Neural cell (in vitro differentiated cells): ENCODE measurements around the gene SMG9. TPM values are rescaled to one million over a fixed set of nuclear protein-coding genes. Genes with fewer than 3 reads are reported as not detected.
"Not testable (repeated sequence)": the region's sequence is repeated elsewhere in the genome, so short reads cannot be mapped to it uniquely, and the experiment has no call there.

Source experiments
- H2AFZ ChIP-seq: fragments of 200-600, 300-800 bp; sonication (generic), shearing (Covaris generic); 2 replicates; pipeline ENCODE4 v1.6.0; 2014; ENCODE audit warnings: low read depth, mild to moderate bottlenecking, antibody characterized with exemption, low read length, moderate library complexity
- H3F3A ChIP-seq: fragments of 200-600 bp; shearing (Covaris generic); 2 replicates; pipeline ENCODE4 v1.6.1; 2016; ENCODE audit warnings: mild to moderate bottlenecking, moderate library complexity, mixed read lengths, antibody characterized with exemption, low read length; ENCODE audit not compliant: insufficient read depth, poor library complexity, severe bottlenecking
- H3K27ac ChIP-seq: fragments of 200-600, 300-800 bp; sonication (generic), shearing (Covaris generic); 2 replicates; pipeline ENCODE4 v1.5.1; 2014; ENCODE audit warnings: mild to moderate bottlenecking, low read length, moderate library complexity
- H3K27me3 ChIP-seq: fragments of 300-800, 200-600 bp; sonication (generic), shearing (Covaris generic); 2 replicates; pipeline ENCODE4 v1.6.0; 2014; ENCODE audit warnings: mild to moderate bottlenecking, low read depth, low read length, moderate library complexity; ENCODE audit not compliant: insufficient read depth
- H3K36me3 ChIP-seq: fragments of 300-800, 200-600 bp; sonication (generic), shearing (Covaris generic); 2 replicates; pipeline ENCODE4 v1.5.1; 2014; ENCODE audit warnings: mild to moderate bottlenecking, antibody characterized with exemption, low read length, moderate library complexity; ENCODE audit not compliant: insufficient read depth
- H3K4me2 ChIP-seq: fragments of 300-800, 200-600 bp; sonication (generic), shearing (Covaris generic); 2 replicates; pipeline ENCODE4 v1.6.0; 2014; ENCODE audit warnings: mild to moderate bottlenecking, low read length
- H3K4me3 ChIP-seq: fragments of 300-800, 200-600 bp; sonication (generic), shearing (Covaris generic); 2 replicates; pipeline ENCODE4 v1.5.1; 2014; ENCODE audit warnings: mild to moderate bottlenecking, low read length, moderate library complexity
- H3K79me2 ChIP-seq: fragments of 200-600 bp; shearing (Covaris generic); replicated peaks from 2 replicates; pipeline ENCODE4 v1.6.0; 2014; ENCODE audit warnings: mild to moderate bottlenecking, low read length, moderate library complexity; ENCODE audit not compliant: insufficient read depth
- H3K9ac ChIP-seq: fragments of 300-800, 200-600 bp; sonication (generic), shearing (Covaris generic); 2 replicates; pipeline ENCODE4 v1.6.1; 2016; ENCODE audit warnings: mild to moderate bottlenecking, low read length, mixed read lengths
- H3K9me2 ChIP-seq: fragments of 200-600 bp; shearing (Covaris generic); 2 replicates; pipeline ENCODE4 v1.6.1; 2016; ENCODE audit warnings: mild to moderate bottlenecking, low read length, mixed read lengths; ENCODE audit not compliant: insufficient read depth
- H3K9me3 ChIP-seq: fragments of 200-600, 300-800 bp; sonication (generic), shearing (Covaris generic); 2 replicates; pipeline ENCODE4 v1.6.1; 2016; ENCODE audit warnings: mild to moderate bottlenecking, mixed run types, low read length, moderate library complexity, mixed read lengths
- H4K20me1 ChIP-seq: fragments of 200-600 bp; shearing (Covaris generic); 2 replicates; pipeline ENCODE4 v1.6.1; 2016; ENCODE audit warnings: mild to moderate bottlenecking, mixed run types; ENCODE audit not compliant: insufficient read depth
- EZH2 ChIP-seq: fragments of 200-600, 300-800 bp; shearing (Covaris generic), sonication (generic); IDR thresholded peaks from 2 replicates; pipeline ENCODE4 v1.6.1; 2014; ENCODE audit warnings: antibody characterized with exemption, low read length, borderline replicate concordance, mild to moderate bottlenecking; ENCODE audit not compliant: insufficient read depth, poor library complexity, severe bottlenecking
- MXI1 ChIP-seq: fragments of 450-650 bp; conservative IDR thresholded peaks from 2 replicates; pipeline ENCODE4 v1.6.1; 2014; ENCODE audit warnings: antibody characterized with exemption, mild to moderate bottlenecking; ENCODE audit not compliant: poor library complexity, severe bottlenecking
- POLR2AphosphoS5 ChIP-seq: IDR thresholded peaks from 2 replicates; pipeline ENCODE4 v1.6.1; 2012
- RAD21 ChIP-seq: fragments of 450-650 bp; conservative IDR thresholded peaks from 2 replicates; pipeline ENCODE4 v1.6.1; 2014; ENCODE audit warnings: antibody characterized with exemption, mild to moderate bottlenecking, moderate library complexity
- SMC3 ChIP-seq: fragments of 450-650 bp; conservative IDR thresholded peaks from 2 replicates; pipeline ENCODE4 v1.6.1; 2014; ENCODE audit warnings: antibody characterized with exemption, mild to moderate bottlenecking, moderate library complexity; ENCODE audit not compliant: poor library complexity
- polyA plus RNA-seq: library from polyadenylated mRNA; depleted of rRNA; stranded (reverse); fragments of >200 nt; gene quantifications from 2 replicates; pipeline ENCODE4 v1.2.3, GENCODE V29; 2014
- TF ChIP-seq, protein P1 (sequence below): fragments of 450-650 bp; IDR thresholded peaks from 2 replicates; pipeline ENCODE4 v1.5.1; 2014; ENCODE audit warnings: antibody characterized with exemption, mild to moderate bottlenecking, moderate library complexity; ENCODE audit not compliant: poor library complexity, severe bottlenecking
- TF ChIP-seq, protein P2 (sequence below): IDR thresholded peaks from 2 replicates; pipeline ENCODE4 v1.6.1; 2012; ENCODE audit warnings: borderline replicate concordance

SMG9 gene
- polyA plus RNA-seq, 1 donor from 2014 or later: 33.0 TPM

DNA sequence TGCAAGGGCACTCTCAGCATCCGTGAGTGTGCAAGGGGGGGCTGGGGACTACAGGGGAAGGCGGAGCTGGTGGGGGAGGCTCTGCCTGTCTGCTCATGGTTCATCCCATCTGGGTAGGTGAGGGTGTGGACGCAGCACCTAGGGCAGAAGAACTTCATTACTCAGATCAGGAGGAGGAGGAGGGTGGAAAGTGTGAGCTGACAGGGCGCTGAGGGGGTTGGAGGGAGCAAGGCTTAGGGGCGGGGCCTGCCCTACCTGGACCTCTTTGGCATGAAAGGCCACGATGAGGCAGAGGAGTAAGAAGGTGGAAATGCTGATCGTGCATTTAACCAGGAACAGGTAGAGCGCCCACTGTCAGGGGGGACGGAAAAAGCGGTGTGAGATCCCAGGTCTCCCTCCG is 21.5 kb upstream of the SMG9 start:
- H3K4me2 ChIP-seq: no peak overlapping the region
- peaks cover 31% of the 10 kb centered on the region for H3K27me3 ChIP-seq
- no peaks in the 10 kb centered on the region for H3K79me2 ChIP-seq
- no peak for TF ChIP-seq EZH2
- no peak for TF ChIP-seq POLR2AphosphoS5
- H4K20me1 ChIP-seq: no peaks in the 10 kb centered on the region
- no peaks in the 10 kb centered on the region for H3K9me3 ChIP-seq
- no peak overlapping the region for H2AFZ ChIP-seq
- H3K9ac ChIP-seq: no peak overlapping the region
- H3K9me2 ChIP-seq: no peaks in the 10 kb centered on the region
- no peaks in the 10 kb centered on the region for H3F3A ChIP-seq
- no peak overlapping the region for H3K27ac ChIP-seq
- H3K36me3 ChIP-seq: no peaks in the 10 kb centered on the region
- H3K4me3 ChIP-seq: no peak overlapping the region

DNA sequence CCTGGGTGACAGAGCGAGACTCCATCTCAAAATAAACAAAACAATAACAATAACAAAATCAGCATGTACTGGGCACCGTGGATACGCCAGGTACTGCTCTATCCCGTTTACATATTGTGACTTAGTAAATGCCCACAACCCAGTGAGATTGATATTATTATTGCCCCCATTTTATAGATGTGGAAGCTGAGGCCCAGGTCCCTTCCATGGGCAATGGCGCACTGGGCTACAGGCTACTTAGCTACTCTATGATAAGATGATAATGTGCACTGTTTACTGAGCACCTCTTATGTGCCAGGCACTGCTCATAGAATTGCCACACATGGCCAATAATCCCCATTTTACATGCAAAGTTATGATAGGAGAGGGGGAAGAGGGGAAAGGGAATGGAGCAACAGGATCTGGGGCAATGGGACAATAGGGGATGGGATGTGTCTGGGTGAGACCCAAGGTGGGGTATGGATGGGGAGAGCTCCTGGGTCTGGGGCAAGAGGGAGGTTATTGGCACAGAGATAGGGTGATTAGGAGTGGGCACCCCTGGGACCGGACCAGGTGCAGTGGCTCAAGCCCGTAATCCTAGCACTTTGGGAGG is 20.6 kb upstream of the SMG9 start:
- Histone ChIP-seq H3K36me3 (no peaks in the 10 kb centered on the region), H3K9me3 (no peaks in the 10 kb centered on the region), H3K9me2 (no peaks in the 10 kb centered on the region), H3K9ac (no peak overlapping the region), H3K4me2 (no peak overlapping the region), H3F3A (no peaks in the 10 kb centered on the region), H3K4me3 (no peak overlapping the region), H3K27me3 (peaks cover 31% of the 10 kb centered on the region), H4K20me1 (no peaks in the 10 kb centered on the region), H3K79me2 (no peaks in the 10 kb centered on the region), H2AFZ (no peak overlapping the region), H3K27ac (no peak overlapping the region)
- TF ChIP-seq, protein P1, sequence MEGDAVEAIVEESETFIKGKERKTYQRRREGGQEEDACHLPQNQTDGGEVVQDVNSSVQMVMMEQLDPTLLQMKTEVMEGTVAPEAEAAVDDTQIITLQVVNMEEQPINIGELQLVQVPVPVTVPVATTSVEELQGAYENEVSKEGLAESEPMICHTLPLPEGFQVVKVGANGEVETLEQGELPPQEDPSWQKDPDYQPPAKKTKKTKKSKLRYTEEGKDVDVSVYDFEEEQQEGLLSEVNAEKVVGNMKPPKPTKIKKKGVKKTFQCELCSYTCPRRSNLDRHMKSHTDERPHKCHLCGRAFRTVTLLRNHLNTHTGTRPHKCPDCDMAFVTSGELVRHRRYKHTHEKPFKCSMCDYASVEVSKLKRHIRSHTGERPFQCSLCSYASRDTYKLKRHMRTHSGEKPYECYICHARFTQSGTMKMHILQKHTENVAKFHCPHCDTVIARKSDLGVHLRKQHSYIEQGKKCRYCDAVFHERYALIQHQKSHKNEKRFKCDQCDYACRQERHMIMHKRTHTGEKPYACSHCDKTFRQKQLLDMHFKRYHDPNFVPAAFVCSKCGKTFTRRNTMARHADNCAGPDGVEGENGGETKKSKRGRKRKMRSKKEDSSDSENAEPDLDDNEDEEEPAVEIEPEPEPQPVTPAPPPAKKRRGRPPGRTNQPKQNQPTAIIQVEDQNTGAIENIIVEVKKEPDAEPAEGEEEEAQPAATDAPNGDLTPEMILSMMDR: no peak
- no peak for TF ChIP-seq MXI1

DNA sequence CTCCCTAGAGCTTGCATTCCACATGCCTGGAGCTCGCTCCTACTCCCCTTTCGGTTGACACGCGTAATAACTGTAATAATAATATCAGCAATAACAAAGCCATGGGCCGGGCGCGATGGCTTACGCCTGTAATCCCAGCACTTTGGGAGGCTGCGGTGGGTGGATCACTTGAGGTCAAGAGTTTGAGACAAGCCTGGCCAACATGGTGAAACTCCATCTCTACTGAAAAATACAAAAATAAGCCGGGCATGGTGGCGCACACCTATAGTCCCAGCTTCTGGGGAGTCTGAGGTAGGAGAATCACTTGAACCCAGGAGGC is 20.1 kb upstream of the SMG9 start:
- H3F3A ChIP-seq: not testable (repeated sequence)
- H3K27me3 ChIP-seq: peaks cover 31% of the 10 kb centered on the region

DNA sequence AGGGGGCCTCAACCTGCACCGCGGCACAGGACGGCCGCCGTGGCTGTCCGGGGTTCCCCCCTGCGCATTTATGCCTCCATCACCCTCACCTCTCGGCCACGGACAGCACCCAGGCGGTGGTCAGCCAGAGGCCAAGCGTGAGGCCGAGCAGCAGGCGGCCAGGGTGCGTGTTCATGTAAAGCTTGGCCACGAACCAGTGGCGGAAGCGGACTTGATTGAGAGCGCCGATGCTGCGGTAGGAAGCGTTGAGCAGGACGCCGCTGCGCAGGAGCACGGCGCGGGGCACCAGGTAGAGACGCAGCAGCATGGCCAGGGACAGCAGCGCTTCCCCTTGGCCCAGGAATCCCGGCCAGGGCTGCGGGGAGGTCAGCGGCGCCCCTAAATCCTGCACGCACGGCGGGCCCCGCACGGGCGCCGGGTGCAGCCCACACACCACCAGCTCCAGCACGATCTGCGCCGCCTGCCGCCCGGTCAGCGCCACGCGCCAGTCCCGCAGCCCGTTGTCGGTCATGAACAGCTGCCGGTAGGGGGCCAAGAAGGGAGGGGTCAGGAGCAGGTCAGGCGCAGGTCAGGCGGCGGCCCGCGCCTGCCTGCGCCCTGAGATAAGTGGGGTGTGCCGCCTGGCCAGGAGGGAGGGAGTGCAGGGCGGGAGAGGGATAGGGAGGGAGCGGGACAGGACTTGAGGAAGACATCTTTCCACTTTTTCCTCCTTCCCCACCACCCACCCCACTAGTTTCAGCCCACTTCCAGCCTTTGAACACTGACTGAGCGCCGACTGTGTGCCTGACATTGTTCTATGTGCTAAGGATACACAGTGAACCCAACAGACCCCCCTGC is 19.6 kb upstream of the SMG9 start:
- no peaks in the 10 kb centered on the region for H3K9me2 ChIP-seq
- TF ChIP-seq MXI1 (no peak), RAD21 (peak; percentile 38), POLR2AphosphoS5 (no peak), SMC3 (peak; percentile 62)
- TF ChIP-seq, protein P2, sequence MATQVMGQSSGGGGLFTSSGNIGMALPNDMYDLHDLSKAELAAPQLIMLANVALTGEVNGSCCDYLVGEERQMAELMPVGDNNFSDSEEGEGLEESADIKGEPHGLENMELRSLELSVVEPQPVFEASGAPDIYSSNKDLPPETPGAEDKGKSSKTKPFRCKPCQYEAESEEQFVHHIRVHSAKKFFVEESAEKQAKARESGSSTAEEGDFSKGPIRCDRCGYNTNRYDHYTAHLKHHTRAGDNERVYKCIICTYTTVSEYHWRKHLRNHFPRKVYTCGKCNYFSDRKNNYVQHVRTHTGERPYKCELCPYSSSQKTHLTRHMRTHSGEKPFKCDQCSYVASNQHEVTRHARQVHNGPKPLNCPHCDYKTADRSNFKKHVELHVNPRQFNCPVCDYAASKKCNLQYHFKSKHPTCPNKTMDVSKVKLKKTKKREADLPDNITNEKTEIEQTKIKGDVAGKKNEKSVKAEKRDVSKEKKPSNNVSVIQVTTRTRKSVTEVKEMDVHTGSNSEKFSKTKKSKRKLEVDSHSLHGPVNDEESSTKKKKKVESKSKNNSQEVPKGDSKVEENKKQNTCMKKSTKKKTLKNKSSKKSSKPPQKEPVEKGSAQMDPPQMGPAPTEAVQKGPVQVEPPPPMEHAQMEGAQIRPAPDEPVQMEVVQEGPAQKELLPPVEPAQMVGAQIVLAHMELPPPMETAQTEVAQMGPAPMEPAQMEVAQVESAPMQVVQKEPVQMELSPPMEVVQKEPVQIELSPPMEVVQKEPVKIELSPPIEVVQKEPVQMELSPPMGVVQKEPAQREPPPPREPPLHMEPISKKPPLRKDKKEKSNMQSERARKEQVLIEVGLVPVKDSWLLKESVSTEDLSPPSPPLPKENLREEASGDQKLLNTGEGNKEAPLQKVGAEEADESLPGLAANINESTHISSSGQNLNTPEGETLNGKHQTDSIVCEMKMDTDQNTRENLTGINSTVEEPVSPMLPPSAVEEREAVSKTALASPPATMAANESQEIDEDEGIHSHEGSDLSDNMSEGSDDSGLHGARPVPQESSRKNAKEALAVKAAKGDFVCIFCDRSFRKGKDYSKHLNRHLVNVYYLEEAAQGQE: no peak
- TF ChIP-seq, protein P1: peak; percentile 73
- no peaks in the 10 kb centered on the region for H3K9me3 ChIP-seq
- H3K4me2 ChIP-seq: no peak overlapping the region
- H3K4me3 ChIP-seq: peak overlapping the region; percentile 66
- peaks cover 31% of the 10 kb centered on the region for H3K27me3 ChIP-seq
- no peaks in the 10 kb centered on the region for H3K79me2 ChIP-seq
- no peak overlapping the region for H3K27ac ChIP-seq
- no peaks in the 10 kb centered on the region for H3K36me3 ChIP-seq
- no peak overlapping the region for H2AFZ ChIP-seq
- H3F3A ChIP-seq: no peaks in the 10 kb centered on the region
- peak overlapping the region; percentile 28 for H3K9ac ChIP-seq
- H4K20me1 ChIP-seq: no peaks in the 10 kb centered on the region

More for the DNA sequence above, 20.1 kb upstream of the SMG9 start:
- H3K27ac ChIP-seq, H3K36me3 ChIP-seq, H3K79me2 ChIP-seq, H3K9me2 ChIP-seq, H3K9ac ChIP-seq, H2AFZ ChIP-seq, H3K4me2 ChIP-seq, H4K20me1 ChIP-seq, H3K9me3 ChIP-seq: not testable (repeated sequence)
- H3K4me3 ChIP-seq: peak overlapping the region; percentile 66
